Caco-2 (cell line): ENCODE measurements around the gene SLC9A2. TPM values are rescaled to one million over a fixed set of nuclear protein-coding genes. Genes with fewer than 3 reads are reported as not detected.

Experiments used
- BruUV-seq: library from RNA; stranded (reverse); fragments of 400-500 nt; replicated peaks from 2 replicates; lab custom pipeline; 2021; lab: Mats Ljungman, UMichigan
- CTCF ChIA-PET: fragments of 300-600 bp; sonication (Branson Sonifier 250); formaldehyde crosslinking; loops from one replicate; lab custom pipeline; 2022; ENCODE audit warnings: antibody characterized with exemption; lab: Charles Lee
- POLR2A ChIA-PET: fragments of 300-600 bp; sonication (Branson Sonifier 250); formaldehyde crosslinking; loops from one replicate; lab custom pipeline; 2022; ENCODE audit warnings: antibody characterized with exemption; lab: Charles Lee
- DNase-seq, 2 experiments: peaks; one replicate each; pipeline versions ENCODE4 v3.0.0 to v3.0.0-alpha.2; 2020 to 2022
- H3K27me3 ChIP-seq: replicated peaks from 2 replicates; pipeline ENCODE4 v1.6.0; 2011; ENCODE audit warnings: low read length; ENCODE audit not compliant: control insufficient read depth, insufficient read depth
- H3K36me3 ChIP-seq: 2 replicates; pipeline ENCODE4 v1.5.1; 2011; ENCODE audit warnings: low read length; ENCODE audit not compliant: control insufficient read depth, insufficient read depth
- H3K4me1 ChIP-seq: fragments of 250-450 bp; sonication (Bioruptor Pico); 2 replicates; pipeline ENCODE4 v1.5.1; 2020; ENCODE audit warnings: mild to moderate bottlenecking
- H3K4me3 ChIP-seq: 2 replicates; pipeline ENCODE4 v1.5.1; 2011; ENCODE audit warnings: low read depth, mild to moderate bottlenecking, control low read depth, low read length
- H3K9me3 ChIP-seq: fragments of 250-450 bp; sonication (Bioruptor Pico); 2 replicates; pipeline ENCODE4 v1.5.1; 2020; ENCODE audit warnings: mild to moderate bottlenecking, moderate library complexity
- H3K27ac Mint-ChIP-seq: one replicate; pipeline ENCODE4 v1.8.0; 2022; ENCODE audit warnings: mixed read lengths; ENCODE audit not compliant: unreplicated experiment
- H3K27me3 Mint-ChIP-seq: one replicate; pipeline ENCODE4 v1.8.0; 2022; ENCODE audit warnings: mixed read lengths; ENCODE audit not compliant: insufficient read depth, unreplicated experiment
- H3K36me3 Mint-ChIP-seq: one replicate; pipeline ENCODE4 v1.8.0; 2022; ENCODE audit warnings: mild to moderate bottlenecking, mixed read lengths; ENCODE audit not compliant: insufficient read depth, unreplicated experiment
- H3K4me1 Mint-ChIP-seq: one replicate; pipeline ENCODE4 v1.8.0; 2022; ENCODE audit warnings: low read depth, mixed read lengths; ENCODE audit not compliant: unreplicated experiment
- H3K4me3 Mint-ChIP-seq: one replicate; pipeline ENCODE4 v1.8.0; 2022; ENCODE audit warnings: mild to moderate bottlenecking, moderate library complexity, mixed read lengths; ENCODE audit not compliant: unreplicated experiment
- H3K9me3 Mint-ChIP-seq: one replicate; pipeline ENCODE4 v1.8.0; 2022; ENCODE audit warnings: mixed read lengths; ENCODE audit not compliant: unreplicated experiment
- CTCF ChIP-seq, 2 experiments: fragments of 200-600 bp in 1 of 2; IDR thresholded peaks; 1 replicate in 1 of 2; 2 replicates in 1 of 2; pipeline versions ENCODE4 v1.5.1 to v1.8.0; 2011 to 2022; ENCODE audit warnings: antibody characterized with exemption in 1 of 2, control low read depth in 1 of 2, inconsistent platforms in 1 of 2, low read depth in 1 of 2, low read length in 1 of 2, mild to moderate bottlenecking in 1 of 2, moderate library complexity in 1 of 2; ENCODE audit not compliant: insufficient read depth in 1 of 2, severe bottlenecking in 1 of 2, unreplicated experiment in 1 of 2
- intact Hi-C: fragments of 100-400 bp; cut with micrococcal nuclease; formaldehyde crosslinking; loops from one replicate; pipeline ENCODE4 v1.10.0; 2022; ENCODE audit not compliant: unreplicated experiment
- total RNA-seq: library from RNA; stranded (reverse); gene quantifications from 2 replicates; pipeline ENCODE4 v1.2.3, GENCODE V29; 2022

The SLC9A2 gene
- total RNA-seq, 1 experiment from 2014 or later, result 14.4 TPM

DNA sequence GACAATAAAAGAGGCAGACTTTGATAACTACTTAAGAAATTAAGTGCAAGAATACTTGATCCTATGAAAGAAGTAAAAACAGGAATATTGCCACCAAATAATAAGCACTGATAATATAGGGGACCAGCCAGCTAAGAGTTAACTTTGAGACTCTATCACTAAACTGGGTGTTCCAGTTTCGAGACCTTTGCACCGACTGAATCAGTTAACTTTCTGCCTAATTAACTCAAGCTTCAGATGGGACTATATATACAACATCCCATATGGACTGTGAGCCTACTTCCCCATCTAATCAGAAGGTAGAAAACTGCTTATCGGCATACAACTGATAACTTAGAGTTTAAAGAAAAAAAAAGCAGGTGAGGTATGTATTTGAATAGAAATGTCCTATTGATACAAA lies 25.8 kb upstream of the SLC9A2 start:
- Mint-ChIP-seq H3K27me3 (no peaks in the 10 kb centered on the region), H3K27ac (no peak overlapping the region), H3K9me3 (no peaks in the 10 kb centered on the region), H3K4me1 (peaks cover 38% of the 10 kb centered on the region), H3K4me3 (no peak overlapping the region), H3K36me3 (no peaks in the 10 kb centered on the region)
- intact Hi-C loops, result loop anchor here (1.0 kb wide), 1 partner anchor 11 kb away; no protein-coding TSS in a partner anchor
- BruUV-seq, result no TSS peak
- Histone ChIP-seq H3K36me3 (no peaks in the 10 kb centered on the region), H3K4me3 (no peak overlapping the region), H3K9me3 (no peaks in the 10 kb centered on the region), H3K4me1 (peaks cover 49% of the 10 kb centered on the region), H3K27me3 (no peaks in the 10 kb centered on the region)
- DNase-seq, result peak; percentile 42 to 51
- POLR2A ChIA-PET, result no interaction called here
- no peak for TF ChIP-seq CTCF (IDR thresholded peaks at IDR 0.05; ENCODE audit: insufficient read depth in 1 of 2, low read depth in 1 of 2, low read length in 1 of 2, severe bottlenecking in 1 of 2, unreplicated experiment in 1 of 2)
- CTCF ChIA-PET, result interaction anchor here (0.8 to 2.5 kb wide), 3 partner anchors 11 to 22 kb away, joined by 4 to 8 read pairs (median 7); no protein-coding TSS in a partner anchor

- Mint-ChIP-seq H3K27ac (no peak overlapping the region), H3K4me1 (peaks cover 34% of the 10 kb centered on the region), H3K36me3 (no peaks in the 10 kb centered on the region), H3K9me3 (no peaks in the 10 kb centered on the region), H3K27me3 (no peaks in the 10 kb centered on the region), H3K4me3 (no peak overlapping the region)
- Histone ChIP-seq H3K9me3 (no peaks in the 10 kb centered on the region), H3K36me3 (no peaks in the 10 kb centered on the region), H3K4me3 (no peak overlapping the region), H3K4me1 (peaks cover 48% of the 10 kb centered on the region), H3K27me3 (no peaks in the 10 kb centered on the region)
- no TSS peak for BruUV-seq
- no peak for TF ChIP-seq CTCF (IDR thresholded peaks at IDR 0.05; ENCODE audit: insufficient read depth in 1 of 2, low read depth in 1 of 2, low read length in 1 of 2, severe bottlenecking in 1 of 2, unreplicated experiment in 1 of 2)
- intact Hi-C loops, result no loop called here
- DNase-seq, result no peak
- ChIA-PET POLR2A (no interaction called here), CTCF (no interaction called here)
Observed at GRCh38 chr2:102594445-102595016, 24.8 kb upstream of the SLC9A2 start.

GRCh38 chr2:102597788-102598187 lies 21.6 kb upstream of the SLC9A2 start:
- H3K36me3 ChIP-seq, result no peaks in the 10 kb centered on the region
- BruUV-seq, result no TSS peak
- H3K4me3 ChIP-seq, result no peak overlapping the region
- Mint-ChIP-seq H3K4me1 (peaks cover 27% of the 10 kb centered on the region), H3K27me3 (no peaks in the 10 kb centered on the region), H3K9me3 (peaks cover 8% of the 10 kb centered on the region), H3K4me3 (no peak overlapping the region), H3K36me3 (no peaks in the 10 kb centered on the region), H3K27ac (no peak overlapping the region)
- H3K4me1 ChIP-seq, result peaks cover 22% of the 10 kb centered on the region
- intact Hi-C loops, result no loop called here
- no peaks in the 10 kb centered on the region for H3K27me3 ChIP-seq
- ChIA-PET CTCF (no interaction called here), POLR2A (no interaction called here)
- no peak for TF ChIP-seq CTCF (IDR thresholded peaks at IDR 0.05; ENCODE audit: insufficient read depth in 1 of 2, low read depth in 1 of 2, low read length in 1 of 2, severe bottlenecking in 1 of 2, unreplicated experiment in 1 of 2)
- no peak for DNase-seq
- no peaks in the 10 kb centered on the region for H3K9me3 ChIP-seq
